NOMO-1 (cell line): ENCODE data around the gene LCN2.
"Not testable (repeated sequence)": the region's sequence is repeated elsewhere in the genome, so short reads cannot be mapped to it uniquely, and the experiment has no call there.

Experiments used
- DNase-seq, 2 experiments: peaks; one replicate each; lab custom pipeline; 2025; ENCODE audit not compliant: unreplicated experiment in 2 of 2; lab: John Stamatoyannopoulos, UW

Gene LCN2

GRCh38 chr9:128149001-128149701, at the start of gene LCN2:
TSS of gene LCN2 (plus strand) at chr9:128149453. CDS start at chr9:128149526, 73 bp downstream.
- DNase-seq, result no peak

GRCh38 chr9:128099932-128100491, 49.2 kb upstream of the LCN2 start:
- no peak for DNase-seq

- DNase-seq, result no peak
Observed at GRCh38 chr9:128100581-128100980, 48.7 kb upstream of the LCN2 start.

GRCh38 chr9:128101231-128101661, 48.0 kb upstream of the LCN2 start:
- no peak for DNase-seq

GRCh38 chr9:128101690-128102089, 47.6 kb upstream of the LCN2 start:
- DNase-seq, result no peak

- no peak for DNase-seq
Observed at GRCh38 chr9:128102196-128102595, 47.1 kb upstream of the LCN2 start.

GRCh38 chr9:128102861-128103588, 46.2 kb upstream of the LCN2 start:
- no peak for DNase-seq

GRCh38 chr9:128103589-128103962, 45.7 kb upstream of the LCN2 start:
- DNase-seq, result no peak

GRCh38 chr9:128104171-128104618, 45.1 kb upstream of the LCN2 start:
- DNase-seq, result no peak

- DNase-seq, result no peak
Observed at GRCh38 chr9:128105538-128106175, 43.6 kb upstream of the LCN2 start.

- DNase-seq, result no peak
Observed at GRCh38 chr9:128106181-128106939, 42.9 kb upstream of the LCN2 start.

GRCh38 chr9:128106940-128107467, 42.2 kb upstream of the LCN2 start:
- DNase-seq, result no peak

GRCh38 chr9:128107468-128108268, 41.6 kb upstream of the LCN2 start:
- DNase-seq, result no peak

GRCh38 chr9:128108269-128109049, 40.8 kb upstream of the LCN2 start:
- no peak for DNase-seq

GRCh38 chr9:128109050-128109709, 40.1 kb upstream of the LCN2 start:
- no peak for DNase-seq

- DNase-seq, result not testable (repeated sequence)
Observed at GRCh38 chr9:128111726-128112125, 37.5 kb upstream of the LCN2 start.

- DNase-seq, result no peak
Observed at GRCh38 chr9:128113526-128114325, 35.5 kb upstream of the LCN2 start.
